ENCODE results near the gene NIPA2. TPM values are rescaled to one million over a fixed set of nuclear protein-coding genes. Genes with fewer than 3 reads are reported as not detected.

The NIPA2 gene
- total RNA-seq, 1 experiment from 2014 or later, result 87.2 TPM

- TF ChIP-seq, protein P1, sequence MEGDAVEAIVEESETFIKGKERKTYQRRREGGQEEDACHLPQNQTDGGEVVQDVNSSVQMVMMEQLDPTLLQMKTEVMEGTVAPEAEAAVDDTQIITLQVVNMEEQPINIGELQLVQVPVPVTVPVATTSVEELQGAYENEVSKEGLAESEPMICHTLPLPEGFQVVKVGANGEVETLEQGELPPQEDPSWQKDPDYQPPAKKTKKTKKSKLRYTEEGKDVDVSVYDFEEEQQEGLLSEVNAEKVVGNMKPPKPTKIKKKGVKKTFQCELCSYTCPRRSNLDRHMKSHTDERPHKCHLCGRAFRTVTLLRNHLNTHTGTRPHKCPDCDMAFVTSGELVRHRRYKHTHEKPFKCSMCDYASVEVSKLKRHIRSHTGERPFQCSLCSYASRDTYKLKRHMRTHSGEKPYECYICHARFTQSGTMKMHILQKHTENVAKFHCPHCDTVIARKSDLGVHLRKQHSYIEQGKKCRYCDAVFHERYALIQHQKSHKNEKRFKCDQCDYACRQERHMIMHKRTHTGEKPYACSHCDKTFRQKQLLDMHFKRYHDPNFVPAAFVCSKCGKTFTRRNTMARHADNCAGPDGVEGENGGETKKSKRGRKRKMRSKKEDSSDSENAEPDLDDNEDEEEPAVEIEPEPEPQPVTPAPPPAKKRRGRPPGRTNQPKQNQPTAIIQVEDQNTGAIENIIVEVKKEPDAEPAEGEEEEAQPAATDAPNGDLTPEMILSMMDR (conservative IDR thresholded peaks at IDR 0.05; ENCODE audit: low read depth, low read length), result no peak
- no peak for TF ChIP-seq EZH2 (IDR thresholded peaks at IDR 0.05; ENCODE audit: borderline replicate concordance, low read depth, low read length, poor library complexity, severe bottlenecking)
- CTCF ChIA-PET, result no interaction called here
- no peak overlapping the region for H3K27ac ChIP-seq (ENCODE audit: low read depth, low read length, poor library complexity, severe bottlenecking)
- BruUV-seq (replicated peaks), result no TSS peak
- DNase-seq (ENCODE audit: low spot score), result no peak
- H3K4me1 ChIP-seq (ENCODE audit: insufficient read depth, low read length, poor library complexity, severe bottlenecking), result no peaks in the 10 kb centered on the region
- no peaks in the 10 kb centered on the region for H3K9me3 ChIP-seq (ENCODE audit: low read depth, low read length, poor library complexity, severe bottlenecking)
- no peaks in the 10 kb centered on the region for H3K27me3 ChIP-seq (replicated peaks; ENCODE audit: insufficient read depth, low read depth, low read length, poor library complexity)
- POLR2A ChIA-PET (ENCODE audit: low non-redundant PET), result no interaction called here
- intact Hi-C loops (cut with micrococcal nuclease; ENCODE audit: unreplicated experiment), result no loop called here
- no peak overlapping the region for H3K4me3 ChIP-seq (ENCODE audit: low read depth, low read length, poor library complexity, severe bottlenecking)
- peaks cover 2% of the 10 kb centered on the region for H3K36me3 ChIP-seq (ENCODE audit: insufficient read depth, low read length, poor library complexity, severe bottlenecking)
Observed at GRCh38 chr15:22890296-22890695, 51.8 kb downstream of the NIPA2 start.

DNA sequence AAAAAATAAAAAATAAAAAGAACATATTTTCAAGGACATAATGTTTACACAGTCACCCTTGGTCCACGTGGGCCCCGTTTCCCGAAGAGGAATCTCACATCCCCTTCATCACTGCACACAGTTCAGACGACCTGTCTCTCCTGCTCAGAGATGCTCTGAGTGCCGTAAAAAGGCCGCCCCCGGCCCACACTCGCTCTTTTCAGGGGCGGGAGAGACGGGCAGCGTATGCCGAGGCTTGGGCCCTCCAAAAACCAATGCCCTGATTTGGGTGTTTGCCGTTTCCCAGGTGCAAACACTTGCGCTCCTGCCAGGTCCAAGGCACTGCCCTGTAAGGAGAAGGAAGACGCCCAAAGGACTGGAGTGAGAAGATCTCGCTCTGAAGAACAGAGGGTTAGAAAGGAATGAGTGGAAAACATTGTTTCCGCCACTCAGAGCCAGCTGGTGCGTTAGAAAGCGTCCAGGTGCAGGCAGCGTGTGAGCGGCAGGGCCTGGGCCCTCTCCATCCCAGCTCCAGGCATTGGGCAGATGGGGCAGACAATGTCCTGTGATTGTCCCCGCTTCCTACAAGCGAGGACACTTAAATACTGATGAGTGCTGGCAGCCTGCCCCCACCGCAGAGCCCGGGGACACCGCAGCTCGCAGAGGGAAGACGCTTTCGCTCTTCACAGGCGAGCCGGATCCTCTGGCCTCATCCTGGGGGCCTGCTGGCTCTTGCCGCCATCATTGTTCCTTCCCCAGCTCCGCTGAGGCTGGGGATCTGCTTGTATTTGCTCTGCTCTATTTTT is 53.2 kb downstream of the NIPA2 start:
- POLR2A ChIA-PET (ENCODE audit: low non-redundant PET), result no interaction called here
- Histone ChIP-seq H3K27me3 (replicated peaks; ENCODE audit: insufficient read depth, low read depth, low read length, poor library complexity) (no peaks in the 10 kb centered on the region), H3K9me3 (ENCODE audit: low read depth, low read length, poor library complexity, severe bottlenecking) (no peaks in the 10 kb centered on the region), H3K36me3 (ENCODE audit: insufficient read depth, low read length, poor library complexity, severe bottlenecking) (peaks cover 2% of the 10 kb centered on the region), H3K27ac (ENCODE audit: low read depth, low read length, poor library complexity, severe bottlenecking) (no peak overlapping the region), H3K4me1 (ENCODE audit: insufficient read depth, low read length, poor library complexity, severe bottlenecking) (no peaks in the 10 kb centered on the region), H3K4me3 (ENCODE audit: low read depth, low read length, poor library complexity, severe bottlenecking) (no peak overlapping the region)
- intact Hi-C loops (cut with micrococcal nuclease; ENCODE audit: unreplicated experiment), result no loop called here
- TF ChIP-seq, protein P1 (conservative IDR thresholded peaks at IDR 0.05; ENCODE audit: low read depth, low read length), result no peak
- TF ChIP-seq EZH2 (IDR thresholded peaks at IDR 0.05; ENCODE audit: borderline replicate concordance, low read depth, low read length, poor library complexity, severe bottlenecking), result no peak
- DNase-seq (ENCODE audit: low spot score), result no peak
- no TSS peak for BruUV-seq (replicated peaks)
- CTCF ChIA-PET, result no interaction called here

DNA sequence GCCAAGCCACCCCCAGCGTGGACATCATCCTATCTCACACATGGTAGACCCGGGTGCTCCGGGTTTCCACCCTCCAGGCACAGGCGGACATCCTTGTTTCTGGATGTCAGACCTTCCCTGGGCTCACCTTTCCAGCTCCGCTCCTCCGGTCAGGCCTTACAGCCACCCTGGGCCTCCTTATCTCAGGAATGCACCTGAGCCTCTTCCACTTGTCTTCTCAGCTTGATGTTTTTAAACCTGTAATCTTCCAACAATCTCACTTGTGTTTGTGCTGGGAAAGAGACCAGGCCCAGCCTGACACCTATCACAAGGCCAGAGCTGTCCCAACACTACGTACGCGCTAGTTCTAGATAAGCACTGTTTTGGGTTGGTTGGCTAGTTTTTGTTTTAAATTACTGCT is 53.9 kb downstream of the NIPA2 start:
- Histone ChIP-seq H3K27ac (ENCODE audit: low read depth, low read length, poor library complexity, severe bottlenecking) (no peak overlapping the region), H3K36me3 (ENCODE audit: insufficient read depth, low read length, poor library complexity, severe bottlenecking) (peaks cover 2% of the 10 kb centered on the region), H3K27me3 (replicated peaks; ENCODE audit: insufficient read depth, low read depth, low read length, poor library complexity) (no peaks in the 10 kb centered on the region), H3K9me3 (ENCODE audit: low read depth, low read length, poor library complexity, severe bottlenecking) (no peaks in the 10 kb centered on the region), H3K4me1 (ENCODE audit: insufficient read depth, low read length, poor library complexity, severe bottlenecking) (no peaks in the 10 kb centered on the region), H3K4me3 (ENCODE audit: low read depth, low read length, poor library complexity, severe bottlenecking) (no peak overlapping the region)
- CTCF ChIA-PET, result no interaction called here
- no TSS peak for BruUV-seq (replicated peaks)
- intact Hi-C loops (cut with micrococcal nuclease; ENCODE audit: unreplicated experiment), result no loop called here
- no peak for DNase-seq (ENCODE audit: low spot score)
- POLR2A ChIA-PET (ENCODE audit: low non-redundant PET), result no interaction called here
- TF ChIP-seq EZH2 (IDR thresholded peaks at IDR 0.05; ENCODE audit: borderline replicate concordance, low read depth, low read length, poor library complexity, severe bottlenecking), result no peak

DNA sequence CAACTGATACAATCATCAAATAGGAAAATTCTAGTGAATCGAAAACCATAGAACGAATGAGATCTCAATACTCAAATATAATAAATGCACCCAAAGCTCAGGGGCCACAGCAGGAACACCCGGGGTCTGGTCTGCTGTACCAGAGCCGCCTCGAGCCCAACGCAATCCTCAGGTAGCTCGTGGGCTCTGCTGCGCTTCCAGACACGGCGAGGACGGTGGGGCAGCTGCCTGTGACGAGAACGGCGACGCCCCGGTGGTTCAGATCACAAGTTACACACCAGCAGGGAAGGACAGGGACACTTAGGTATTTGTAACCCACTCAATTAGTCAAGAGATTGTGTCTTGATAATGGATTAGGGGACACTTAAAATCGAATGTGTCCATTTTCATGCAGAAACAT is 54.6 kb downstream of the NIPA2 start:
- DNase-seq (ENCODE audit: low spot score), result no peak
- POLR2A ChIA-PET (ENCODE audit: low non-redundant PET), result no interaction called here
- H3K27ac ChIP-seq (ENCODE audit: low read depth, low read length, poor library complexity, severe bottlenecking), result no peak overlapping the region

More for the DNA sequence above, 54.6 kb downstream of the NIPA2 start:
- no peak overlapping the region for H3K4me3 ChIP-seq (ENCODE audit: low read depth, low read length, poor library complexity, severe bottlenecking)
- H3K4me1 ChIP-seq (ENCODE audit: insufficient read depth, low read length, poor library complexity, severe bottlenecking), result no peaks in the 10 kb centered on the region
- H3K27me3 ChIP-seq (replicated peaks; ENCODE audit: insufficient read depth, low read depth, low read length, poor library complexity), result no peaks in the 10 kb centered on the region
- no peak for TF ChIP-seq EZH2 (IDR thresholded peaks at IDR 0.05; ENCODE audit: borderline replicate concordance, low read depth, low read length, poor library complexity, severe bottlenecking)
- TF ChIP-seq, protein P1 (conservative IDR thresholded peaks at IDR 0.05; ENCODE audit: low read depth, low read length), result no peak
- H3K36me3 ChIP-seq (ENCODE audit: insufficient read depth, low read length, poor library complexity, severe bottlenecking), result peaks cover 2% of the 10 kb centered on the region
- no TSS peak for BruUV-seq (replicated peaks)
- CTCF ChIA-PET, result no interaction called here
- intact Hi-C loops (cut with micrococcal nuclease; ENCODE audit: unreplicated experiment), result no loop called here
- H3K9me3 ChIP-seq (ENCODE audit: low read depth, low read length, poor library complexity, severe bottlenecking), result no peaks in the 10 kb centered on the region
